Endothelial cell of umbilical vein (primary cell): Measurements from ENCODE around the gene XRN2. TPM values are rescaled to one million over a fixed set of nuclear protein-coding genes. Genes with fewer than 3 reads are reported as not detected.

ENCODE experiments used
- BruUV-seq: library from RNA; stranded (reverse); fragments of 400-500 nt; replicated peaks from 2 replicates; lab custom pipeline; 2021; lab: Mats Ljungman, UMichigan
- CTCF ChIA-PET: fragments of 300-600, 350-600 bp; sonication (Branson Sonifier 250); formaldehyde crosslinking; loops from one replicate; lab custom pipeline; 2021; ENCODE audit warnings: antibody characterized with exemption, inconsistent platforms; lab: Charles Lee
- POLR2A ChIA-PET: fragments of 300-600, 350-600 bp; sonication (Branson Sonifier 250); formaldehyde crosslinking; loops from one replicate; lab custom pipeline; 2021; ENCODE audit warnings: antibody characterized with exemption, inconsistent platforms; lab: Charles Lee
- DNase-seq: peaks from one replicate; pipeline ENCODE4 v3.0.0-alpha.2; 2011; ENCODE audit warnings: low read depth, low spot score
- FAIRE-seq: peaks from 2 replicates; lab custom pipeline; 2011; peaks lifted over from hg19 to GRCh38; lab: Jason Lieb, UNC
- H2AFZ ChIP-seq: 2 replicates; pipeline ENCODE4 v1.6.0; 2012; ENCODE audit warnings: low read depth, low read length, control low read depth, inconsistent platforms
- H3K27ac ChIP-seq: 2 replicates; pipeline ENCODE4 v1.5.1; 2011; ENCODE audit warnings: low read depth, mild to moderate bottlenecking, control low read depth, low read length, moderate library complexity; ENCODE audit not compliant: insufficient read depth
- H3K27me3 ChIP-seq, 2 experiments: 2 replicates each; pipeline versions ENCODE4 v1.6.0 to v1.6.1; 2011; ENCODE audit warnings: low read length in 2 of 2, mixed read lengths in 1 of 2; ENCODE audit not compliant: control insufficient read depth in 2 of 2, insufficient read depth in 2 of 2
- H3K36me3 ChIP-seq, 2 experiments: 2 replicates in 1 of 2; 3 replicates in 1 of 2; pipeline ENCODE4 v1.5.1; 2011; ENCODE audit warnings: low read length in 2 of 2, mild to moderate bottlenecking in 1 of 2, moderate library complexity in 1 of 2; ENCODE audit not compliant: control insufficient read depth in 2 of 2, insufficient read depth in 2 of 2; ENCODE audit errors: extremely low read depth in 1 of 2
- H3K4me1 ChIP-seq: 3 replicates; pipeline ENCODE4 v1.5.1; 2011; ENCODE audit warnings: mild to moderate bottlenecking, low read length; ENCODE audit not compliant: control insufficient read depth, insufficient read depth; ENCODE audit errors: extremely low read depth
- H3K4me2 ChIP-seq: 2 replicates; pipeline ENCODE4 v1.6.1; 2011; ENCODE audit warnings: low read length, control low read depth, mixed read lengths; ENCODE audit not compliant: insufficient read depth
- H3K4me3 ChIP-seq, 3 experiments: fragments of 200-600 bp in 1 of 3; sonication (generic), shearing (Covaris generic) in 1 of 3; replicated peaks in 1 of 3; 2 replicates each; pipeline ENCODE4 v1.5.1; 2011 to 2016; ENCODE audit warnings: control low read depth in 3 of 3, low read length in 3 of 3, mild to moderate bottlenecking in 2 of 3, inconsistent platforms in 1 of 3, low read depth in 1 of 3, moderate library complexity in 1 of 3; ENCODE audit not compliant: insufficient read depth in 1 of 3
- H3K79me2 ChIP-seq: 2 replicates; pipeline ENCODE4 v1.6.0; 2012; ENCODE audit warnings: low read length, inconsistent platforms; ENCODE audit not compliant: control insufficient read depth, insufficient read depth
- H3K9ac ChIP-seq: replicated peaks from 2 replicates; pipeline ENCODE3; 2011; ENCODE audit warnings: low read length, control low read depth; ENCODE audit not compliant: insufficient read depth; ENCODE audit errors: extremely low read depth
- H3K9me1 ChIP-seq: replicated peaks from 3 replicates; pipeline ENCODE4 v1.6.0; 2011; ENCODE audit warnings: mild to moderate bottlenecking, low read length; ENCODE audit not compliant: control insufficient read depth, insufficient read depth; ENCODE audit errors: extremely low read depth
- H3K9me3 ChIP-seq: replicated peaks from 2 replicates; pipeline ENCODE4 v1.5.1; 2012; ENCODE audit warnings: low read length, inconsistent platforms; ENCODE audit not compliant: control insufficient read depth, insufficient read depth
- H4K20me1 ChIP-seq: replicated peaks from 2 replicates; pipeline ENCODE3; 2011; ENCODE audit warnings: mild to moderate bottlenecking, low read length; ENCODE audit not compliant: control insufficient read depth, insufficient read depth; ENCODE audit errors: extremely low read depth
- EZH2 ChIP-seq: IDR thresholded peaks from 2 replicates; pipeline ENCODE4 v1.6.1; 2012; ENCODE audit warnings: borderline replicate concordance, low read depth, mild to moderate bottlenecking, moderate library complexity, low read length, inconsistent platforms; ENCODE audit not compliant: severe bottlenecking
- FOS ChIP-seq: IDR thresholded peaks from 2 replicates; pipeline ENCODE4 v1.6.1; 2011; ENCODE audit warnings: mild to moderate bottlenecking, low read length, moderate library complexity, borderline replicate concordance; ENCODE audit not compliant: insufficient read depth
- GATA2 ChIP-seq: IDR thresholded peaks from 2 replicates; pipeline ENCODE4 v1.7.0; 2011; ENCODE audit warnings: low read depth, mild to moderate bottlenecking, moderate library complexity, mixed read lengths, low read length; ENCODE audit not compliant: insufficient read length, insufficient read depth
- JUN ChIP-seq: IDR thresholded peaks from 2 replicates; pipeline ENCODE4 v1.6.1; 2011; ENCODE audit warnings: borderline replicate concordance, low read depth; ENCODE audit not compliant: insufficient read length, insufficient read depth
- MYC ChIP-seq: IDR thresholded peaks from one replicate; pipeline ENCODE4 v1.6.1; 2011; ENCODE audit warnings: mild to moderate bottlenecking, low read depth, low read length
- POLR2A ChIP-seq: IDR thresholded peaks from 2 replicates; pipeline ENCODE4 v1.6.1; 2012; ENCODE audit warnings: low read depth, mild to moderate bottlenecking, control low read depth, low read length
- POLR2AphosphoS5 ChIP-seq: IDR thresholded peaks from 2 replicates; pipeline ENCODE4 v1.6.1; 2012; ENCODE audit warnings: low read depth, mild to moderate bottlenecking, control low read depth, low read length, moderate library complexity; ENCODE audit not compliant: insufficient read depth
- dilution Hi-C: fragments of 300-500 bp; cut with MboI; formaldehyde crosslinking; loops from one replicate; pipeline ENCODE4 v1.15.0; 2019; ENCODE audit warnings: low sequenced_read_pairs; ENCODE audit not compliant: extremely low pct_ligation_motif_present
- intact Hi-C: fragments of 100-400 bp; cut with micrococcal nuclease; formaldehyde crosslinking; loops from one replicate; pipeline ENCODE4 v1.10.0; 2022
- polyA plus RNA-seq, 4 experiments: library from polyadenylated mRNA; depleted of rRNA in 3 of 4; stranded (reverse) in 3 of 4; unstranded in 1 of 4; fragments of >200 nt; gene quantifications; 2 replicates each; pipeline versions ENCODE4 v1.2.1 to v1.2.3, GENCODE V29; 2011 to 2012; ENCODE audit warnings: missing spikeins in 1 of 4
- total RNA-seq: library from RNA; stranded (reverse); gene quantifications from 2 replicates; pipeline ENCODE4 v1.2.3, GENCODE V29; 2021
- TF ChIP-seq, protein P1 (sequence below): IDR thresholded peaks from 2 replicates; pipeline ENCODE4 v1.6.1; 2011; ENCODE audit not compliant: insufficient read depth, insufficient read length
- TF ChIP-seq, protein P2 (sequence below), 2 donors: IDR thresholded peaks; 1 replicate in 1 of 2; 2 replicates in 1 of 2; pipeline ENCODE4 v1.5.1; 2011; ENCODE audit warnings: low read length in 2 of 2, mild to moderate bottlenecking in 2 of 2, moderate library complexity in 2 of 2, control low read depth in 1 of 2, inconsistent platforms in 1 of 2, low read depth in 1 of 2; ENCODE audit not compliant: insufficient read depth in 1 of 2; ENCODE audit errors: extremely low read depth in 1 of 2

Gene XRN2
- total and polyA plus RNA-seq, 2 donors (not counting 3 experiments of a cell fraction or from before 2014, with no cell fraction given): 32.3 to 66.6 TPM

DNA sequence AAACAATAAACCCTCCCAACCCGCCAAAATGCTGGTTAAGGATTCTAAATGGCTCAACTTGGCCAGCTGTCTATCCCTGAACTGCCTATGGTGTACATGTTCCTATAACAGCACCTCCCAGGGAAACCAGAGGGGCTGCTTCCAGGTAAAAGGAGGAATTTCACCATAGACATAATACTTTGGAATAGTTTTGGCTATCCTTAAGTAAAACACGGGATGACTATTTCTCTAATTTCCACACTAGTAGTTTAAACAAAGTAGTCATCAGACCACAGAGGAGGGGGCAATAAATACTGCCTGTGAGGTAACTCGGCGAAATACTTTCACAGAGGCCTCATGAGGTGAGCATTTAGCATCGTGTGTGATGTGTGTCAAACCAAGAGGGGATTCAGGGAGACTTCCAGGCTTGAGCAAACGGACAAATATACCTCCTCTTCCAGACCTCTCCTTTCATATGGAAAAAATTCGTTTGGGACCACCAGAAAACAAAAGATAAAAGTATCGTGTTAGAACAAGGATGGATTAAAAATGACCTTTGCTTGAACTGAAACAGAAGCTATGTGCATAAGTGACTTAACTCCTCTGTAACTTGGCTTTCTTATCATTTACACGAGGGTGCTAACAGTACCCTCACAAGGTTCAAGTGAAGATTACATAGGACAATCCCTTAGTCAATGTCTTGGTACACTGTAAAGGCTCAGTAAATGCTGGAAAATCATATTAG, 1.0 kb upstream of the XRN2 start:
- no peaks in the 10 kb centered on the region for H3K9me3 ChIP-seq
- FAIRE-seq (no peak), DNase-seq (no peak)
- no peaks in the 10 kb centered on the region for H3K9me1 ChIP-seq
- no peak for TF ChIP-seq GATA2
- no peak for TF ChIP-seq FOS
- TF ChIP-seq, protein P1, sequence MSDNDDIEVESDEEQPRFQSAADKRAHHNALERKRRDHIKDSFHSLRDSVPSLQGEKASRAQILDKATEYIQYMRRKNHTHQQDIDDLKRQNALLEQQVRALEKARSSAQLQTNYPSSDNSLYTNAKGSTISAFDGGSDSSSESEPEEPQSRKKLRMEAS: no peak
- no peak for TF ChIP-seq POLR2A
- no peak for TF ChIP-seq MYC
- no peak for TF ChIP-seq JUN
- no peak for TF ChIP-seq EZH2
- no peak for TF ChIP-seq POLR2AphosphoS5
- TF ChIP-seq, protein P2, sequence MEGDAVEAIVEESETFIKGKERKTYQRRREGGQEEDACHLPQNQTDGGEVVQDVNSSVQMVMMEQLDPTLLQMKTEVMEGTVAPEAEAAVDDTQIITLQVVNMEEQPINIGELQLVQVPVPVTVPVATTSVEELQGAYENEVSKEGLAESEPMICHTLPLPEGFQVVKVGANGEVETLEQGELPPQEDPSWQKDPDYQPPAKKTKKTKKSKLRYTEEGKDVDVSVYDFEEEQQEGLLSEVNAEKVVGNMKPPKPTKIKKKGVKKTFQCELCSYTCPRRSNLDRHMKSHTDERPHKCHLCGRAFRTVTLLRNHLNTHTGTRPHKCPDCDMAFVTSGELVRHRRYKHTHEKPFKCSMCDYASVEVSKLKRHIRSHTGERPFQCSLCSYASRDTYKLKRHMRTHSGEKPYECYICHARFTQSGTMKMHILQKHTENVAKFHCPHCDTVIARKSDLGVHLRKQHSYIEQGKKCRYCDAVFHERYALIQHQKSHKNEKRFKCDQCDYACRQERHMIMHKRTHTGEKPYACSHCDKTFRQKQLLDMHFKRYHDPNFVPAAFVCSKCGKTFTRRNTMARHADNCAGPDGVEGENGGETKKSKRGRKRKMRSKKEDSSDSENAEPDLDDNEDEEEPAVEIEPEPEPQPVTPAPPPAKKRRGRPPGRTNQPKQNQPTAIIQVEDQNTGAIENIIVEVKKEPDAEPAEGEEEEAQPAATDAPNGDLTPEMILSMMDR (IDR thresholded peaks at IDR 0.05; ENCODE audit: extremely low read depth in 1 of 2, insufficient read depth in 1 of 2, low read depth in 1 of 2, low read length in 2 of 2): no peak
- H4K20me1 ChIP-seq: no peaks in the 10 kb centered on the region
- peaks cover 9 to 21% of the 10 kb centered on the region in 2 experiments for H3K27me3 ChIP-seq
- H3K27ac ChIP-seq: no peak overlapping the region
- no TSS peak for BruUV-seq
- H3K4me3 ChIP-seq: peak overlapping the region; percentile 34 to 94 (median 89)
- peak overlapping the region; percentile 95 for H3K9ac ChIP-seq
- H3K36me3 ChIP-seq: no peaks in the 10 kb centered on the region
- intact Hi-C loops (loop anchor here (1.0 to 10.0 kb wide), 5 partner anchors 91 to 1783 kb away; partner anchors contain the start of genes CD93 and KIZ), dilution Hi-C loops (no loop called here)
- POLR2A ChIA-PET: interaction anchor here (1.5 kb wide), 1 partner anchor 42 kb away, joined by 5 read pairs; no protein-coding TSS in a partner anchor
- H3K79me2 ChIP-seq: peaks cover 30% of the 10 kb centered on the region
- CTCF ChIA-PET: interaction anchor here (1.3 to 1.8 kb wide), 3 partner anchors 17 to 203 kb away, joined by 3 to 8 read pairs (median 6); no protein-coding TSS in a partner anchor
- peaks cover 15% of the 10 kb centered on the region for H3K4me1 ChIP-seq
- H3K4me2 ChIP-seq: peak overlapping the region; percentile 99
- peak overlapping the region; percentile 80 for H2AFZ ChIP-seq
